Measurements from ENCODE around the gene LZTS3.

DNA sequence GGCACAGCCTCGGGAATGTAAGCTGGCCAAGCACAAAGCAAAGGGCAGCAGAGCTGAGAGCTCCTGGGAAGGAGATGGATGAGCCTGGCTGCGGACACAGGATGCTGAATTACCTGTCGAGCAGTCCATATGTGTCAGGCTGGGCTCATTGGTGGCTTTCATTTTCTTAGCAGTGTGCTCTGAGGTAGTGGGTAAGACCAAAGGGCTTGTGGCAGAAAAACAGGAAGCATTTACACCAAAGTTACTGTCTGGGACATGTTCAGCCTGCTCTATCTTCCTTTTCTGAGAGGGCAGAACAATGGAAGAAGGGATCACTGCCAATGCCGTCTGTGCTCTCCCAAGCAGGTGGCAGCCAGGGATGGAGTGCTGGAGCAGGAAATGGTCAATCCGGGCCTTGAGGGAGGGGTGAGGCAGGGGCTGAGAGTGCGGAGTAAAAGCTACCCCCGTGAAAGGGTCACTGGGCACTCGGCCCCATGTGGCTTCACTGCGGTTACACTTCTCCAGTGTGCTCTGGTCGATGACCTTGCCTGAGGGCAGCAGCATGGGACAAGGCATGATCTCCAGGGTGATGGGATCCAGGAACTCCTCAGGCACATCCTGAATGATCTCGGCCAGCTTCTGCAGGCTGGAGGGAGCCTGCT lies 52.0 kb downstream of the LZTS3 start:
- TF ChIP-seq POLR2A (IDR thresholded peaks at IDR 0.05; ENCODE audit: low read length) (no peak), GATA1 (IDR thresholded peaks at IDR 0.05; ENCODE audit: low read depth, low read length) (no peak)

Data from erythroblast (primary cell).